ENCODE data around the gene RPS17.

The RPS17 gene

DNA sequence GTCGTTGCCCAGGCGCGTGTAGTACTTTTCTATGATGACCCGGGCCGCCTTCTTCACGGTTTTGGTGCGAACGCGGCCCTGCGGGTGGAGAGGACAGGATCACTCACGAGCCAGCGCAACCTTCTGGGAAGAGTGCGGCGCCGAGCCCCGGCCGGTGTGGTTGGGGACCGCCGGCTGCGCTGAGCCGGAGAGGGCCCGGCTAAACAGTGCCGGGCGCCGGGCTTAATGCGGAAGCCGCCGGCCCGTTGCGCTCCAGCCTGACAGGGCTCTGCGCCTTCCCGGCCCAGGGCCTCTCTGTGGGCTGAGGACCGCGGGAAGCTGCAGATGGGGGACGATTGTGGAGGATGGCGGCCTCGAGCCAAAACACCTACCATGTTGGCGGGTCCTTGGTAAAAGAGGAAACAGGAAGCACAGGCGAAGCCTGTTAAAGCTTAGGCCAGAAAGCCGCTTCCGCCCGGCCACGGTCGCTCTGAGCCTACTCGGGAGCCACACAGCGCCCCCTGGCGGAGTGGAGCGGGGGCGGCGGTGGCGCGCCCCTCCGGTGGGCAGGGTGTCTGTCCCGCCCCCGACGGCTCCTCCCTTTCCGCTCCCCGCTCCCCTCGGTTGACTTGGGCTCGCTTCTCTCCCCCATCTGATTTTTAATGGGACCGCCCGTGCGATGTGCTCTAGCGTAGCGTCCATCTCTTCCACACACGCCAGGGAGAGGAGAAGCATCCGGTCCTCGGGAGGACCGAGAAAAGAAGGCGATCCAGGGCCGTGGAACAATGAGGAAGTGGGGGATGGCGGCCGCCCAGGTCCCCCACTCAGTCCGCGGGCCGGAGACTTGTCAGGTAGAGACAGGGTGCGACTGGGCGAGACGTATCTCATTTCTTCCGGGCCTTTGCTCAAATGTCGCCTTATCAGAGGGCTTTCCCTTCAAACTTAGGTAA, at the start of gene RPS17:
TSS of gene RPS17 (minus strand) at position 403 of the 929 bp plus-strand sequence. CDS start at position 374, 29 bp downstream.
- no peak for FAIRE-seq
- peak; percentile 86 for TF ChIP-seq CTCF (IDR thresholded peaks at IDR 0.05; ENCODE audit: insufficient read depth, missing control alignments)
- peak; percentile 98 for DNase-seq (ENCODE audit: insufficient read length, low spot score)

- no peak for TF ChIP-seq CTCF (IDR thresholded peaks at IDR 0.05; ENCODE audit: insufficient read depth, missing control alignments)
- FAIRE-seq (no peak), DNase-seq (ENCODE audit: insufficient read length, low spot score) (no peak)
Observed at GRCh38 chr15:82587805-82588204, 47.5 kb upstream of the RPS17 start.

DNA sequence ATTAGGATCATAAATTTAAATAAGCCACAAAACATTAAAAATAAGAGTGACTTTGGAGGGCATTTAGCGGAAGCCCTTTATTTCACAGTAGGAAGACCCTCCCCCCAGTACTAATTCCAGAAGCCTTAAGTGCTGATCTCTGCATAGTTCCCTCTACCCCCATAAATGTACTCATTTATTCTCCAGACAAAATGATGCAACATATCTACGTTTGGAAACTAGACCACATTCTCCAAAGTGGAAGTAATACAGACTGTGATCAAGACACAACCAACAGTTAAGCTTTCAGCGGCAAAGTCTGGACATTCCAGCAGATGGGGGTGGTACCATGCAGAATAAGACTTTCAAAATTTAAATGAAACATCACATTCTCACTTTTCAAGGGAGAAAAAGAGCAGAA, 44.8 kb upstream of the RPS17 start:
- FAIRE-seq (no peak), DNase-seq (ENCODE audit: insufficient read length, low spot score) (no peak)
- no peak for TF ChIP-seq CTCF (IDR thresholded peaks at IDR 0.05; ENCODE audit: insufficient read depth, missing control alignments)

DNA sequence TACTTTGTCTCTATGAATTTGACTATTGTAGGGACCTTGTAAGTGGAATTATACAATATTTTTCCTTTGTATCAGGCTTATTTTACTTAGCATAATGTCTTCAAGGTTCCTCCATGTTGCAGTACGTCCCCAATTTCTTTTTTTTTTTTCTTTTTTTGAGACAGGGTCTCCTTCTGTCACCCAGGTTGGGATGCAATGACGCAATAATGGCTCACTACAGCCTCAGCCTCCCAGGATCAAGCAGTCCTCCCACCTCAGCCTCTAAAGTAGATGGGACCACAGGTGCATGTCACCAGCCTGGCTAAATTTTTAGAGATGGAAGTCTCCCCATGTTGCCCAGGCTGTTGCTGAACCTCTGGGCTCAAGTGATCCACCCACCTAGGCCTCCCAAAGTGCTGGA, 40.5 kb upstream of the RPS17 start:
- TF ChIP-seq CTCF (IDR thresholded peaks at IDR 0.05; ENCODE audit: insufficient read depth, missing control alignments), result no peak
- no peak for FAIRE-seq
- no peak for DNase-seq (ENCODE audit: insufficient read length, low spot score)

GRCh38 chr15:82575335-82575734, 35.1 kb upstream of the RPS17 start:
- FAIRE-seq (no peak), DNase-seq (ENCODE audit: insufficient read length, low spot score) (no peak)
- TF ChIP-seq CTCF (IDR thresholded peaks at IDR 0.05; ENCODE audit: insufficient read depth, missing control alignments), result no peak

DNA sequence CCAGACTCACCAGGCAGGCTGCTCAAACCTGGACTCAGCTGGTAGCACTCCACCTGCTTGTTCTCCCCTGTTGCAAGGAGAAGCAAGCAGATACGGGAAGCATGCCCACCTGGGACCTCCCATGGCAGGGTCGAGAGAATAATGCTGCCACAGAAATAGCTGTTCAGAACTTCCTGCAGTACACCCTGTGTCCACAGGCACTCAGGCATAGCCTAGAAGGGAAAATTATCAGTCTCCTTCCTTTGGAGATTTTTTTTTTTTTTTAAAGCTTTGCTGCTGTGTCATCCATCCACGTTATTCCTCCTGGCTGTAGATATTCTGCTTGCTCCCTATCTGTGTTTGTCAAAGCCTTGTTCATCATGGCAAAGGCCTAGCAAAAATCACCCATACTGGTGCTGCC, 32.7 kb upstream of the RPS17 start:
- TF ChIP-seq CTCF (IDR thresholded peaks at IDR 0.05; ENCODE audit: insufficient read depth, missing control alignments), result no peak
- no peak for FAIRE-seq

DNA sequence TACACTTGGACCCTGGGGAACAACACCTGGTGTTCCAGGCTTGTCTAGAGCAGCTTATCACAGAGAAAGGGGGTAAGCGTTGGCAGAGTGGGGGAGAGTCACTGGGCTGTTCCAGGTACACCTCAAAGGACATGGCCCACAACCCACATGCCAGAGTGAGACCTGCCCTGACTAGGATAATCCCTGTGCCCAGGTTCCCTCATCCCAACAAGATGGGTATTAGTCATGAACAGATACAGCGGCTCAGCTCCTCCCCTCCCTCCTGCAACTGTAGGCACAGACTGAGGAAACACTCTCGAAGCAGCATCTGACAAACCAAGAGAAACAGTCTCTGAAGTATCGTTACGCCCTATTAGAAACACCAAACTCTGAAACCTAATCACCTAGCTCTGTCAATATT, 32.1 kb upstream of the RPS17 start:
- no peak for TF ChIP-seq CTCF (IDR thresholded peaks at IDR 0.05; ENCODE audit: insufficient read depth, missing control alignments)
- FAIRE-seq, result no peak
- no peak for DNase-seq (ENCODE audit: insufficient read length, low spot score)

More for the DNA sequence above, 32.7 kb upstream of the RPS17 start:
- no peak for DNase-seq (ENCODE audit: insufficient read length, low spot score)
